ENCODE results near the gene KCNC1. TPM values are rescaled to one million over a fixed set of nuclear protein-coding genes. Genes with fewer than 3 reads are reported as not detected.

Gene KCNC1
- total RNA-seq, 1 experiment from 2014 or later: 0.04 TPM

- no peaks in the 10 kb centered on the region for H3K79me1 ChIP-seq (ENCODE audit: insufficient read depth, low read depth, low read length, poor library complexity, severe bottlenecking)
- no peaks in the 10 kb centered on the region for H3K9me3 ChIP-seq (ENCODE audit: control insufficient read depth, low read depth, low read length)
- H2AFZ ChIP-seq (ENCODE audit: low read length): no peak overlapping the region
- no CpG with 5 or more reads among the region's 2 CpGs for WGBS (ENCODE audit: extremely low coverage, insufficient read length, low lambda C conversion rate)
- no peak overlapping the region for H3K14ac ChIP-seq (ENCODE audit: insufficient read depth, low read length)
- no peak overlapping the region for H2BK20ac ChIP-seq (ENCODE audit: low read depth, low read length, poor library complexity, severe bottlenecking)
- H3K9me3 Mint-ChIP-seq: no peaks in the 10 kb centered on the region
- H3K4me1 ChIP-seq (ENCODE audit: insufficient read depth, low read length): no peaks in the 10 kb centered on the region
- H3K9ac ChIP-seq (ENCODE audit: extremely low read depth, insufficient read length, low read length): no peak overlapping the region
- H2AK5ac ChIP-seq (ENCODE audit: insufficient read length, low read length): no peak overlapping the region
- no peak overlapping the region for H3K4me2 ChIP-seq (ENCODE audit: insufficient read depth, insufficient read length, low read length)
- no peaks in the 10 kb centered on the region for H4K20me1 ChIP-seq (ENCODE audit: control insufficient read depth, insufficient read depth, insufficient read length)
- H3K36me3 Mint-ChIP-seq (ENCODE audit: insufficient read depth in 1 of 3, low read depth in 3 of 3): no peaks in the 10 kb centered on the region
- TF ChIP-seq CTCF (conservative IDR thresholded peaks at IDR 0.05): no peak
- peaks cover 0 to 11% of the 10 kb centered on the region in 2 experiments; a peak in 3 of 4 replicates for H3K4me1 Mint-ChIP-seq
- H3K27me3 Mint-ChIP-seq (ENCODE audit: low read depth): peaks cover 52% of the 10 kb centered on the region
- H4K91ac ChIP-seq (ENCODE audit: insufficient read length, low read depth, low read length): no peak overlapping the region
- H3K79me2 ChIP-seq (ENCODE audit: insufficient read depth, low read length): 0 out of 2 replicates have a peak, but pooled peaks cover 1% of the 10 kb centered on the region
- no peak overlapping the region for H2BK12ac ChIP-seq (ENCODE audit: insufficient read length, low read depth, low read length)
- H4K5ac ChIP-seq (ENCODE audit: insufficient read length, low read depth, low read length): no peak overlapping the region
- H2BK15ac ChIP-seq (ENCODE audit: low read depth, low read length): no peak overlapping the region
- no peak overlapping the region for H3K27ac ChIP-seq (ENCODE audit: insufficient read length, low read depth, low read length)
- no peak overlapping the region for H2BK5ac ChIP-seq (ENCODE audit: insufficient read length, low read length)
- no peak overlapping the region for H3K4ac ChIP-seq (ENCODE audit: low read depth, low read length)
- no peak overlapping the region for H3K18ac ChIP-seq (ENCODE audit: insufficient read length, low read depth, low read length)
- H4K8ac ChIP-seq (replicated peaks; ENCODE audit: insufficient read length, low read depth, low read length): no peak overlapping the region
- DNase-seq: no peak
- H3T11ph ChIP-seq (ENCODE audit: low read length): no peak overlapping the region
- H3K4me3 Mint-ChIP-seq: no peak overlapping the region
- H3K27me3 ChIP-seq (ENCODE audit: insufficient read depth, low read length): peaks cover 13% of the 10 kb centered on the region; the same call in 1 of the 2 replicates
- H3K23me2 ChIP-seq (ENCODE audit: insufficient read length, low read depth, low read length, poor library complexity, severe bottlenecking): peaks cover 4% of the 10 kb centered on the region
- H3K27ac Mint-ChIP-seq: no peak overlapping the region
- H2BK120ac ChIP-seq (ENCODE audit: low read depth, low read length, poor library complexity, severe bottlenecking): no peak overlapping the region
- no peak overlapping the region for H3K56ac ChIP-seq (ENCODE audit: insufficient read length, low read depth, low read length)
- H3K23ac ChIP-seq (ENCODE audit: insufficient read length, low read depth, low read length): no peak overlapping the region
Measured at GRCh38 chr11:17691550-17691949, 43.0 kb upstream of the KCNC1 start.
